Subcutaneous adipose tissue (tissue), 4 donors: ENCODE results near the gene KCNIP4. TPM values are rescaled to one million over a fixed set of nuclear protein-coding genes. Genes with fewer than 3 reads are reported as not detected.

Source experiments
- total RNA-seq, 4 donors: library from RNA; depleted of rRNA; stranded (reverse); fragments of >200 nt; gene quantifications; one replicate each; pipeline ENCODE4 v1.1.0, GENCODE V29; 2016
- TF ChIP-seq, protein P1 (sequence below): fragments of 450-650 bp; IDR thresholded peaks from one replicate; pipeline ENCODE4 v1.5.1; 2016; ENCODE audit warnings: low read depth, mild to moderate bottlenecking, control low read depth, antibody characterized with exemption, moderate library complexity

KCNIP4 gene
- total RNA-seq, 4 donors from 2014 or later = 0.34 TPM; not detected in 3

DNA sequence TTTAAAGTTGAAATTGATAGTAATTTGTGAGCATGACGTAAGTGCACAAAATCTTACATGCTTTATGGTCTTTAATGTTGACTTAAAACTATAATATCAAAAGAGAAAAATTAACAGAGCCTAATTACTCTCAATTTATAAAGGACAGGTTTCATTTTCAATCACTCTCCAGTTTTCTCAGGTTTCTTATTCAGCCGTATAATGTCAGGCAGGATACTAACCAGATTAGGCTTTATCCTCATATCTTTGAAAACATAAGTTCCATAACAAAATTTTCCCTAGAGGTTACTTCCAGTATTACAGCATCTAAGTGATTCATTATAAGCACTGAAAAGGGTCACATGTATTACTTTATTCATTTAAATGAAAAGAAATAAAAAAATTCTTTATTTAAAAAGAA, 756.2 kb downstream of the KCNIP4 start:
- TF ChIP-seq, protein P1, sequence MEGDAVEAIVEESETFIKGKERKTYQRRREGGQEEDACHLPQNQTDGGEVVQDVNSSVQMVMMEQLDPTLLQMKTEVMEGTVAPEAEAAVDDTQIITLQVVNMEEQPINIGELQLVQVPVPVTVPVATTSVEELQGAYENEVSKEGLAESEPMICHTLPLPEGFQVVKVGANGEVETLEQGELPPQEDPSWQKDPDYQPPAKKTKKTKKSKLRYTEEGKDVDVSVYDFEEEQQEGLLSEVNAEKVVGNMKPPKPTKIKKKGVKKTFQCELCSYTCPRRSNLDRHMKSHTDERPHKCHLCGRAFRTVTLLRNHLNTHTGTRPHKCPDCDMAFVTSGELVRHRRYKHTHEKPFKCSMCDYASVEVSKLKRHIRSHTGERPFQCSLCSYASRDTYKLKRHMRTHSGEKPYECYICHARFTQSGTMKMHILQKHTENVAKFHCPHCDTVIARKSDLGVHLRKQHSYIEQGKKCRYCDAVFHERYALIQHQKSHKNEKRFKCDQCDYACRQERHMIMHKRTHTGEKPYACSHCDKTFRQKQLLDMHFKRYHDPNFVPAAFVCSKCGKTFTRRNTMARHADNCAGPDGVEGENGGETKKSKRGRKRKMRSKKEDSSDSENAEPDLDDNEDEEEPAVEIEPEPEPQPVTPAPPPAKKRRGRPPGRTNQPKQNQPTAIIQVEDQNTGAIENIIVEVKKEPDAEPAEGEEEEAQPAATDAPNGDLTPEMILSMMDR = no peak

DNA sequence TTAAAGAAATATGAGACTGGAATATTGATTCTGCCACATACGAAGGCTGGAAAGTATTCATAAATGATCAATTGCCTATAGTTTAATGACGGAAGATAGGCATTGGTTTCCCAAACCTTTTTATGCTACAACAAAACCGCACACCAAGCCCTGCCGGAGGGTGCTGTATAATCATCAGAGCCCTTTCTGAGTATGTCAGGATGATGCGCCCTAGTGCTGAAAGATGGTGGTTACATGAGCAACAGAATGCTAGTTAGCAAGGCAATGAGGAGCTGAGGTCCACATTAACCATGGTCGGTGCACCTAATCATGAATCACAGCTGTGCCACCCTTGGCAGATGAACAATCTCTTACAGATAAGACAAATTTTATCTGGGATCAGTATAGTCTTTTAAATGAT, 757.3 kb downstream of the KCNIP4 start:
- TF ChIP-seq, protein P1 = no peak

DNA sequence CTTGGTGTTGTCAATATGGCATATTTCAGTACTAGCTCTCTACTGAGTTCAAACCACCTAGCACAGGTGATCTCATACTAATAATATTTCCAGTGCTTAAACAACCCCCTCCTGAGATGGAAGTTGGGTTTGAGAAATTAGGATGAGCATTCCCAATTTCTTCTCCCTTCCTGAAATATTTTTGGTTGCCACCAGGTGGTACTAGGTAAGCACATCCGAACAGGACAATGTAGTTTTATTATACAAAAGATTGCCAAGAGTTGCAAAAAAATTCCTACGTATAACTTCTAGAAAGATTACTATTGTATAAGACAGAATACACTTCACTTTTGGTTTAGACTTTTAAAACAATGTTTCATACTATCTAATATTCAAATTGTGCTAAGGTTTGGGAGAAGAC, 763.8 kb downstream of the KCNIP4 start:
- TF ChIP-seq, protein P1 = no peak

DNA sequence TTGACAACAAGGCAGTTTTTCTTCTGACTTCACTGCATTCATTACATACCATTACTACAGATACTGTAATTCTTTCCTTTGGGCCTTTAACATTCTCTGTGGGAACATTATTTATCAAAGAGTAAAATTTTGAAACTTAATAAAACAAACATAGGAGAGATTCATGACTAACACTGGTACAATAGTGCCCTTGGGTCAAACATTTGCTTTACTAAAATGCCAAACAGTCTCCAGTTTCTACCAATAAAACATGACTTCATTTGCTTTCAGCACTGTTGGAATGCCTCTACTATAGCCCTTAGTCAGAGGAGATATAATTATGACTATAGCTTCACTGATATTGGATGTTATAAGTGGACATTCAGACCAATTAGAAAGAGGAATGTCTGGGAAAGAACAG, 766.9 kb downstream of the KCNIP4 start:
- TF ChIP-seq, protein P1 = no peak

DNA sequence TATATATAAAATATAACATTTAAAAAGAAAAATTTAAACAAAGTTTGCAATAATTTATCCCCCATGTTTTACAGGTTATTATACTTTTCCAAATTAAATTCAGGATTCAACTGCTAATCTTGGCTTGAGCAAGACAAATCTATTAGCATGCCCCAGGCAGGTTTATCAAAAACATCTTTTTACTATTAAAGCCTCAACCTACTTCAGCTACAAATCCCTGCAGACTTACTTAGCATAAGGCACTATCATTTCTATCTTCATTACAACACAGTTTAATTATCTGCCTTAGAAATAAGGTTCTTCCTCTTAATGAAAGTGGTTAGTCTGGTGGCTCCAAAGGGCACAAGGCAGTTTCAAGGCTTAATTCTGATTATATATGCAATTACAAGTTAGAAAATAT, 770.7 kb downstream of the KCNIP4 start:
- TF ChIP-seq, protein P1 = no peak

DNA sequence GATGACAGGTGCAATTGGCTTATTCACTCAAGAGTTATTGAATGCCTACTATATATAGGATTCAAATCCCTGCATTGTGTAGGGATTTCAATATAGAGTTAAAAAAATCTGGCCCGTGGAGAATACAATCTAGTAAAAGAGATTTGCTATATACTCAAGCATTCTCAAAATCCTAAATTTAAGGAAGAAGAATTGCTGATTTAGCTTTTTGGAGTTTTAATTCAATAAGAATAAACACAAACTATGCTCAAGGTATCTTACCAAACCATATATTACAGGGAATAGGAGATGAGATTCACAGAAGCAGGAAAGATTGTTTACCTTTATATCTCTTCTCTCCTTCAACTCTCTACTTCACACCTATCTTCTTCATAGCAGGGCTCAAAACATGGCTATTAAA, 771.5 kb downstream of the KCNIP4 start:
- TF ChIP-seq, protein P1 = no peak

DNA sequence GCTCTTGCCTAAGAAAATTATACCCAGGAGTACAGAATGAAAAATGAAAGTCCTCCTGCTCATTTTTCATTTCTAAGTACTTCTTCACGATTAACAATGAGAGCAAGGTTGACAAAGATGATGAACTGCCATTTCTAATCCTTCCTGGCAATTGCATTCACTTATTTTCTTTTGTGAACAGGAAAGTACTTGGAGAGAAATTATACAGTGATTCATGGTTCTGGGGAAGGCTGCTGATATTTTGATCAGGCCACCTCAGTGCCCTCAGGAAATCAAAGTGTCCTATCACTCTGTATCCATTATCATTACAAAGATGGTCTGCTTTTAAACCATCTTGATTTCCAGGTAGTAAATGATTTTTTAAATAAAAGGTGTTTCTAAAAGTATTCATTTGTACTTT, 780.9 kb downstream of the KCNIP4 start:
- TF ChIP-seq, protein P1 = no peak

DNA sequence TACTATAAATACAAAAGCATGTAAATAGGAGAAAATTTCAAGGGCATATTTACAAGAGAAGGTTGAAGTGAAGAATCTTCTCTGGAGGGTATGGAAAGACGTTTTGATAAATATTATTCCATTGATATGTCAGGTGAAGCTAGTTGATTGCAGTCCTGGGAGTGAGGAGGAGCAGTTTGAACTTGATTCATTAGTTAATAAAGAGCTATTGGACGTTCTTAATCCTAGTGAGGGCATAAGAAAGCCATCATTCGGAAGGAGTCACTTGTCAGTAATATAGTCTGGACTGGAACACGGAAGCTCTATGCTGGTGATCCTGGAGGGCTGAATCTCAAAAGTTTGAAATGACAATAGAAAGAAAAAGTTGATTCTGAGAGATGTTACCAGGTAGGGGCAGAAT, 793.2 kb downstream of the KCNIP4 start:
- TF ChIP-seq, protein P1 = no peak
